KBM-7 (cell line): Measurements from ENCODE around the gene ADCY1.
"Not testable (repeated sequence)": the region's sequence is repeated elsewhere in the genome, so short reads cannot be mapped to it uniquely, and the experiment has no call there.

Experiments
- DNase-seq: peaks from one replicate; pipeline ENCODE4 v3.0.0-alpha.2; 2015
- in situ Hi-C: fragments of 300-500 bp; cut with MboI; formaldehyde crosslinking; loops from 2 replicates; pipeline ENCODE4 v1.14.3; 2020; ENCODE audit warnings: low sequenced_read_pairs, low pct_unique_long_range_greater_than_20kb, mixed read lengths

ADCY1 gene

DNA sequence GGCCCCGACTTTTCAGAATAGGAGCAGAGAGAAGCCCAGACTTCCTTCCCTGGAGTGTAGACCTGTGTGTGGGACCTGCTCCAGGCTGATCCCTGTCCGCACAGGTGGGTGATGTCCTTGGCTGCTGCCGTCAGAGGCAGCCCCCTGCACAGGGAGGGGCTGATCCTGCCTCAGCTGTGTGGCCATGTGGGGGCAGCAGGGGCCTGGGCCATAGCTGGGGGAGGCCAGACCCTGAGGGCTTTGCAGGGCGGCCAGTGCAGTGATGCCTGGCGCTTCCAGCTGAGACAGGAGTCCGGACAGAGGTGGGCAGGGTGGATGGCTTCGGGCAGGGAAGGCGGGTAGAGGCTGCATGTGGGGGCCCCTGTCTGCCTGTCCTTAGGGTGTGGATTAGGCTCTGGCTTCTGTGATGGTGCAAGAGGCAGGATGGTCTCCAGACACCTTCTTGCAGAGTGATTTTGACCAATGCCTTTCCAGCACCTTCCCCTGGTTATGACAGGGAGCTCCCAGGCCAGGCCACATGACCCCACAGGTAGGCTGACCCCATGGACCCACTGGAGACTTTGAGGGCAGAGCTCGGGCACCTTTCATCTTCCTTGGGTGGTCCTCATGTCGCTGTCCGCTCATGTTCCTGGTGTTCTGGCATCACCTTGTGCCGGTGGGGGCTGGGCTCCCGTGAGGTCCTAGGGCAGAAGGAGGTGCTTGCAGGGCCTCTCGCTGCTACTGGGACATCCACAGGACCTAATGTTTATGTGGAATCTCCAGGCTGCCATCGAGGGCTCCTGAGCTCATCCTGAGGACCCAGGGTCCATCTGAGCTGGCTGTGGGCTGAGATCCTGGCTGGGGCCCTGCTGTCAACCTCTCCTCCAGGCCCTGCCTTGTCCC, 141.5 kb downstream of the ADCY1 start:
- in situ Hi-C loops: no loop called here
- DNase-seq: no peak

- no peak for DNase-seq
- in situ Hi-C loops: no loop called here
These were observed 142.4 kb downstream of the ADCY1 start for GRCh38 chr7:45716380-45717203.

DNA sequence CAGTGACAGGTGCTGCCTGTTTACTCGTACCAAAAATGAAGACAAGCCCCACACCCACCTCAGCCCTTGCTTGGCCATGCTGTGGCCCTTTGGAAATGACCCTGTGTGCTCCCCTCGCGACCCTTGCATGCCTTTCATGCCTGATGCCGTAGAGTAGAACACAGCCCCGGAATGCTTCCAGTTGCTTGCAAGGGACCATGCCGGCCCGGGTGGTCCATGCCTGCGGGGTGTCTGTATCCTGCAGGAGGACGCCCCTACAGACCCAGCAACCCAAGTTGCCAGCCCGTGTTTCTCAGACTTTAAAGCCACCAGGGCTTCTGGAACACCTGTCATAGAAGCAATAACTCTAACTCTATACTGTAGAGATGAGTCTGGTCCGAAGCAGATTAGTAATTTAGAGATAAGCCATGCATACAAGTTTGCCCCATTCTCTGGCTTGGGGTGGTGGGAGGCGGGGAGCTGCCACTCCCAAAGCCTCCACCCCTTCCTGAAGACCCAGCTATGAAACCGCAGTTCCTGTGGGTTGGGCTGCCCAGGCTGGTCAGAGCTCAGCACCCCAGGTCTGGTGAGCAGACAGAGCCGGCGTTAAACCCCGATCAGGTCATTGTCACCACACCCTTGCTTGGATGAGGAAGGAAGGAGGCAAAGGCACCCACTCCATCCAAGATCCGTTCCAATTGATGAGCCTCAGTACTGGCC, 143.5 kb downstream of the ADCY1 start:
- in situ Hi-C loops: no loop called here
- DNase-seq: no peak

- in situ Hi-C loops: no loop called here
- peak; percentile 9 for DNase-seq
These were observed 144.5 kb downstream of the ADCY1 start for GRCh38 chr7:45718464-45719330.

GRCh38 chr7:45720989-45721388, 146.8 kb downstream of the ADCY1 start:
- DNase-seq: no peak
- in situ Hi-C loops: no loop called here

DNA sequence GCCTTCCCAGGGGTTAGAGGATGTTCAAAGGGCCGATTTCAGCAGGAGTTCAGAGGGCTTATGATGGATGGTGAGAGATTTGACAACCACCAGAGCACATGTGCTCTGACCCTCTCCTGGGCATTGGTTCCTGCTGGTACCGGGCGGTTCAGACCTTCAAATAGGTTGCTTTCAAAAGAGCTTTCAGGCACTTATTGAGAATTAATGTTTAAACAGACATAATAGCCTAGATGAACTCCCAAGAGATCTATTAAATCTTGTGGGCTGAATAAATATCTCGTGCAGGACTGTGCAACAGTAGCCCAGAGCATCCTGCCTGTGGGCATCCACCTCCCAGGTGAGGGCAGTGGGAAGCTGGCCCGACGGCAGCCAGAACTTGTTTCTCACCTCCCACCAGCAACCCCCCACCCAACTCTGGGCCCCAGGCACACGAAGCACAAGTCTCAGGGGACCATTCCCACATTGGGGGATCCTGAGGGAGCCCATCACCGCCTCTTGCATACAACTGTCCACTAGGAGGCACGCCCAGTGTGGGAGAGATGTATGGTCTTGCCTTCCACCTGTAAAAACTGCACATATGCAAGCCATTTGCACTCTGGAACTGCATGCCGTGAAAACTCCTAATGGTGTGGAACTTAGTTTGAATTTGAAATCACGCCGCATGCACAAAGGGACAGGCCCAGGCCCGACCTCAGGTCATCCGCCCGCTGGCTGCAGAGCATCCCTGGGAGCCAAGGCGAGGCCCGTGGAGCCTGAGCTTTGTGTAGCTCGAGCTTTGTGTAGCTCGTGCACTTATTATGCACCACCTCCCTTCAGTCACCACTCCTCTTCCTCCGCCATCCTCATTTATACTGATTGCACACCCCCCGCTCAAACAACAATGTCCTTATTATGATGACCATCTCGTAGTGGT, 147.8 kb downstream of the ADCY1 start:
- in situ Hi-C loops: no loop called here
- no peak for DNase-seq

DNA sequence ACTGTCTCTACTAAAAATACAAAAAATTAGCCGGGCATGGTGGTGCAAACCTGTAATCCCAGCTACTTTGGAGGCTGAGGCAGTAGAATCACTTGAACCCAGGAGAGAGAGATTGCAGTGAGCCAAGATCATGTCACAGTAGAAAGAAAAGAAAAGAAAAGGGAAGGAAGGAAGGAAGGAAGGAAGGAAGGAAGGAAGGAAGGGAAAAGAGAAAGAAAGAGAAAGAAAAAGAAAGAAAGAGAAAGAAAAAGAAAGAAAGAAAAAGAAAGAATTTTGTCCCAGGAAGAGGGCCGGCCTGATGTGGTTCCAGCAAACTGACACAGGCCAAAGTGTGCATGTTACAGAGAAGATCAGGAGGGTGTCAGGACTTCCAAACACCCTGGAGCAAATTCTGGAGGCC, 151.1 kb downstream of the ADCY1 start:
- in situ Hi-C loops, DNase-seq: not testable (repeated sequence)

DNA sequence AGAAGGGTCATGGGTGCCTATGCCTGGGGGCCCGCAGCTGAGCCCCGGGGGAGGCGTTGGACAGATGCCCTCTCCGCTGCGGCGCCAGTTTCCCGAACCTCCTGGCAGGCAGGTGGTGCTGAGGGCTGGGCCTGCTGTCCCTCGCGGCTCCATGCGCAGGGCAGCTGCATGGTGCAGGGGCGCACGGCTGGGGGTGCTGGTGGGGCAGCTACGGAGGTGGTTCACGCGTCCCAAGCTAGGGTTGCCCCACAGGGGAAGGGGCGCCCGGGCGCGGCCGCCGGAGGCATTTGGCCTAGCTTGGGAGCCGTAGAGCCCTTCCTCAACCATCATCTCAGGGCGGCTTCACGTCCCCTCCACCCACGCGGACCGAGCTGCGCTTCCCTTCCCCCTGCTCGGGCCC, 152.7 kb downstream of the ADCY1 start:
- in situ Hi-C loops: no loop called here
- no peak for DNase-seq

DNA sequence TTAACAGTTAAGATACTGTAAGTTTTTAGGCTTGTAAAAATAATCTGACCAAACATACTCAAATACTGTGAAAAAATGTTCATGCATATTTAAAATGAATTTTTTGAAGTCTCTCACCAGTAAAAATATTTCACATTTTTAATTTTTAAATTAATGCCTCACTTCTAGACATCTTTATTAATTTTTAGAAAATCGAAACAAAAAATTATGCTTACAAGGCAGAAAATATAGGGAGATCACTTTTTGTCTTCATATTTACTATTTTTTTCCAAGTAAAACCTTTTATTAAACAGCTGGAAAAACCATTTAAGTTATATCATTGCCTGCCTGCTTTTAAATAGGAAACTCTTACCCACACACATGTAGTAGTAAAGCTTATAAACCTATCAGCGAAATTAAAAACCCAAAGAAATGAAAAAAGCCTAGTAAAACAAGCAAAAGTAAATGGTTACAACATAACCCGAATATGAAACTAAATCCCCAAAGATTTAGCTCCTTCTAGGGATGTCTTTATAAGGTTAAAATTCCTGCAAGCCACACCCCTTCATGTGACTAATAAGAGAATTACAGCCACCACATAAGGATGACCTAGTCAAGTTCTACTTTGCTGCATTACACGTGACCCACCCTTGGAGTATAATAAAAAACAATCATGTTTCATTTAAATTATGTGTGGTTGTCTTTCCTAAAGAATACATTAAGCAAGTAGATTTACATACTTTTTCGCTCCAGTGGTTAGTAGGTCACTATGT, 157.7 kb downstream of the ADCY1 start:
- in situ Hi-C loops, DNase-seq: not testable (repeated sequence)

GRCh38 chr7:45738920-45739319, 164.8 kb downstream of the ADCY1 start:
- DNase-seq, in situ Hi-C loops: not testable (repeated sequence)

DNA sequence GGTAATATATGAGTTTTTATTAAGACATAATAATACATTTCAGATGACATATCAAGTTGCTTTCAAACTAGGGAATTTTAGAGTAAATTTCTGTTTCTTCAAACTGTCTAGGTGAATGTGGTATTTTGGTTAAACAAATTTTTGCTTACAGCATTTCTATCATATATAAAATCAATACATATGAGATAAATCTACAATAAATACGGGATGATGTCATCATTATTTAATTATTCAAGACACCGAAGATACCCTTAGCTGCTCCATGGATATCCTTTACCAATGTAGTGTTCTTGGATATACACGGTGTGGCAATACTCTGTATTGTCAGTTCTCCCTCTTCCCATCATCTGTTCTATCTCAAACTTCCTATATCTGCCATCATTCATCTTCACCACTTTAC, 166.4 kb downstream of the ADCY1 start:
- in situ Hi-C loops, DNase-seq: not testable (repeated sequence)

DNA sequence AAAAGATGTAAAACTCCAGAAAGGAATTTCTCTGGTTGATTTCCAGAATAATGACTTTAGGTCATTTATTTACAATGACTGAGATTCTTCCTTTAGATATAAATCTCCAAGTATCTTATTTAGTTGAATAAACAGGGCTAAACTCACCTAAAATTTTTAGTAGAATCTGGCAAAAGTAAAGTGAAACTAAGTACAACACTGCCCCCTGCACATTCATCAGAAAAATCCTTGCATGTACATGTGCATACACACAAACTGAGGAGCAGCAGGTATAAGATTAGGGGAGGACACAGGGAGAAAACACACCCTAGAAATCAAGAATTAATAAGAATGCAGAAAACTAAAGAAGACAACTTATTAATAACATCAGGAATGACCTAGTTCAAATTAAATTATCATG, 174.8 kb downstream of the ADCY1 start:
- DNase-seq, in situ Hi-C loops: not testable (repeated sequence)

GRCh38 chr7:45751352-45751751, 177.2 kb downstream of the ADCY1 start:
- in situ Hi-C loops, DNase-seq: not testable (repeated sequence)

DNA sequence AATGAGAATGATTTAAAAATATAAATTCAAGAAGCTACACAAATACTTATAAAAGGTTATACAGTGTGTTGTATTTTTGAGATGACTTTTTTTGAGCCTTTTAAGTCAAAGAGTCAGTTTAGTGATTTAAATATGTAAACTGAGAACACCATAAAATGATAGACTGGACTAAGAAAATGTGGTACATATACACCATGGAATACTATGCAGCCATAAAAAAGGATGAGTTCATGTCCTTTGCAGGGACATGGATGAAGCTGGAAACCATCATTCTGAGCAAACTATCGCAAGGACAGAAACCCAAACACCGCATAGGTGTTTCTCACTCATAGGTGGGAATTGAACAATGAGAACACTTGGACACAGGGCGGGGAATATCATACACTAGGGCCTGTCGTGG, 182.2 kb downstream of the ADCY1 start:
- DNase-seq, in situ Hi-C loops: not testable (repeated sequence)

DNA sequence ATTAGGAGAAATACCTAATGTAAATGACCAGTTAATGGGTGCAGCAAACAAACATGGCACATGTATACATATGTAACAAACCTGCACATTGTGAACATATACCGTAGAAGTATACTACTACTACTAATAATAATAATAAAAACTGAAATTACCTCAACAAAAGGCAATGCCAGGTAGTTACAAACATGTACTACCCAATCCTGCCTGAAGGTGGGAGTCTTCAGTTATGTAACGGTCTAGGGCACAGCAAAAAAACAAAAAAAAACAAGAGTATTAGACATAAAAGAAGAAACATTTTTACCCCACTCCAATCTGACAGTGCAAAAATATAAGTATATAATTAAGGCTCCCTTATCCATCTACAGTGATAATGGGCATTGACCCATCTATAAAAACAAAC, 182.6 kb downstream of the ADCY1 start:
- DNase-seq, in situ Hi-C loops: not testable (repeated sequence)

- in situ Hi-C loops, DNase-seq: not testable (repeated sequence)
These were observed 185.3 kb downstream of the ADCY1 start for GRCh38 chr7:45759464-45759863.
